ENCODE measurements around the gene PIGU. TPM values are rescaled to one million over a fixed set of nuclear protein-coding genes. Genes with fewer than 3 reads are reported as not detected.
"Not testable (repeated sequence)": the region's sequence is repeated elsewhere in the genome, so short reads cannot be mapped to it uniquely, and the experiment has no call there.

The PIGU gene
- total RNA-seq, 2 experiments from 2014 or later = 21.1 to 28.2 TPM

- Mint-ChIP-seq H3K27ac (no peak overlapping the region), H3K27me3 (no peaks in the 10 kb centered on the region), H3K4me1 (peaks cover 14% of the 10 kb centered on the region), H3K9me3 (ENCODE audit: low read depth) (no peaks in the 10 kb centered on the region), H3K36me3 (ENCODE audit: low read depth) (peaks cover 41% of the 10 kb centered on the region), H3K4me3 (no peak overlapping the region)
- ChIA-PET CTCF (interaction anchor here (1.1 kb wide), 1 partner anchor 19 kb away, joined by 3 read pairs; no protein-coding TSS in a partner anchor), POLR2A (interaction anchor here (0.6 kb wide), 1 partner anchor 79 kb away, joined by 9 read pairs; no protein-coding TSS in a partner anchor)
- DNase-seq (no peak), ATAC-seq (no peak)
- intact Hi-C loops (cut with DNase I, micrococcal nuclease) = no loop called here
These were observed 55.9 kb downstream of the PIGU start for GRCh38 chr20:34621036-34621343.

- Mint-ChIP-seq H3K4me3 (no peak overlapping the region), H3K9me3 (ENCODE audit: low read depth) (no peaks in the 10 kb centered on the region), H3K27ac (no peak overlapping the region), H3K27me3 (no peaks in the 10 kb centered on the region), H3K36me3 (ENCODE audit: low read depth) (peaks cover 53% of the 10 kb centered on the region), H3K4me1 (peaks cover 14% of the 10 kb centered on the region)
- ChIA-PET POLR2A (no interaction called here), CTCF (interaction anchor here (0.5 to 1.4 kb wide), 4 partner anchors 13 to 110 kb away, joined by 3 to 4 read pairs (median 4); no protein-coding TSS in a partner anchor)
- intact Hi-C loops (cut with DNase I, micrococcal nuclease) = no loop called here
- ATAC-seq (no peak), DNase-seq (no peak)
These were observed 58.2 kb downstream of the PIGU start for GRCh38 chr20:34618676-34619075.

- H3K36me3 Mint-ChIP-seq (ENCODE audit: low read depth) = peaks cover 59% of the 10 kb centered on the region
- intact Hi-C loops (cut with DNase I, micrococcal nuclease); H3K9me3 Mint-ChIP-seq (ENCODE audit: low read depth); H3K4me1 Mint-ChIP-seq; H3K27ac Mint-ChIP-seq; DNase-seq; POLR2A ChIA-PET; CTCF ChIA-PET; H3K27me3 Mint-ChIP-seq; H3K4me3 Mint-ChIP-seq; ATAC-seq: not testable (repeated sequence)
These were observed 60.0 kb downstream of the PIGU start for GRCh38 chr20:34616913-34617312.

- H3K27me3 Mint-ChIP-seq = no peaks in the 10 kb centered on the region
- H3K4me1 Mint-ChIP-seq = no peaks in the 10 kb centered on the region
- H3K9me3 Mint-ChIP-seq (ENCODE audit: low read depth) = no peaks in the 10 kb centered on the region
- DNase-seq (no peak), ATAC-seq (no peak)
- POLR2A ChIA-PET = no interaction called here
- no peak overlapping the region for H3K4me3 Mint-ChIP-seq
- intact Hi-C loops (cut with DNase I, micrococcal nuclease) = no loop called here
- CTCF ChIA-PET = no interaction called here
- H3K27ac Mint-ChIP-seq = peak overlapping the region; percentile 45
- peaks cover 52% of the 10 kb centered on the region for H3K36me3 Mint-ChIP-seq (ENCODE audit: low read depth)
These were observed 61.4 kb downstream of the PIGU start for GRCh38 chr20:34615477-34615876.

- H3K9me3 Mint-ChIP-seq (ENCODE audit: low read depth); DNase-seq; CTCF ChIA-PET; intact Hi-C loops (cut with DNase I, micrococcal nuclease); POLR2A ChIA-PET; H3K4me1 Mint-ChIP-seq; H3K27ac Mint-ChIP-seq; ATAC-seq; H3K27me3 Mint-ChIP-seq; H3K4me3 Mint-ChIP-seq: not testable (repeated sequence)
- peaks cover 34% of the 10 kb centered on the region for H3K36me3 Mint-ChIP-seq (ENCODE audit: low read depth)
These were observed 64.9 kb downstream of the PIGU start for GRCh38 chr20:34611976-34612375.

GRCh38 chr20:34607066-34607465 lies 69.8 kb downstream of the PIGU start:
- Mint-ChIP-seq H3K4me3 (no peak overlapping the region), H3K4me1 (no peaks in the 10 kb centered on the region), H3K9me3 (ENCODE audit: low read depth) (no peaks in the 10 kb centered on the region), H3K36me3 (ENCODE audit: low read depth) (peaks cover 4% of the 10 kb centered on the region), H3K27ac (no peak overlapping the region), H3K27me3 (no peaks in the 10 kb centered on the region)
- DNase-seq = no peak
- CTCF ChIA-PET = no interaction called here
- intact Hi-C loops (cut with DNase I, micrococcal nuclease) = no loop called here
- ATAC-seq = no peak
- POLR2A ChIA-PET = no interaction called here

- H3K4me1 Mint-ChIP-seq = peaks cover 4% of the 10 kb centered on the region
- H3K4me3 Mint-ChIP-seq = no peak overlapping the region
- intact Hi-C loops (cut with DNase I, micrococcal nuclease) = no loop called here
- no peak for ATAC-seq
- no peak for DNase-seq
- H3K27me3 Mint-ChIP-seq = no peaks in the 10 kb centered on the region
- peaks cover 3% of the 10 kb centered on the region for H3K36me3 Mint-ChIP-seq (ENCODE audit: low read depth)
- ChIA-PET POLR2A (interaction anchor here (0.6 kb wide), 1 partner anchor 9 kb away, joined by 5 read pairs; no protein-coding TSS in a partner anchor), CTCF (interaction anchor here (0.7 kb wide), 1 partner anchor 612 kb away, joined by 3 read pairs; the partner anchor contains the start of gene RALY)
- H3K27ac Mint-ChIP-seq = no peak overlapping the region
- H3K9me3 Mint-ChIP-seq (ENCODE audit: low read depth) = no peaks in the 10 kb centered on the region
These were observed 71.7 kb downstream of the PIGU start for GRCh38 chr20:34604980-34605788.

- H3K4me3 Mint-ChIP-seq = no peak overlapping the region
- peaks cover 4% of the 10 kb centered on the region for H3K4me1 Mint-ChIP-seq
- no peaks in the 10 kb centered on the region for H3K9me3 Mint-ChIP-seq (ENCODE audit: low read depth)
- ChIA-PET CTCF (interaction anchor here (0.7 kb wide), 1 partner anchor 19 kb away, joined by 3 read pairs; no protein-coding TSS in a partner anchor), POLR2A (interaction anchor here (0.6 kb wide), 1 partner anchor 68 kb away, joined by 3 read pairs; no protein-coding TSS in a partner anchor)
- ATAC-seq (no peak), DNase-seq (no peak)
- H3K27me3 Mint-ChIP-seq = no peaks in the 10 kb centered on the region
- no peak overlapping the region for H3K27ac Mint-ChIP-seq
- H3K36me3 Mint-ChIP-seq (ENCODE audit: low read depth) = no peaks in the 10 kb centered on the region
- intact Hi-C loops (cut with DNase I, micrococcal nuclease) = no loop called here
These were observed 75.8 kb downstream of the PIGU start for GRCh38 chr20:34600892-34601653.

GRCh38 chr20:34595377-34596184 lies 81.3 kb downstream of the PIGU start:
- Mint-ChIP-seq H3K27ac (no peak overlapping the region), H3K27me3 (no peaks in the 10 kb centered on the region), H3K36me3 (ENCODE audit: low read depth) (no peaks in the 10 kb centered on the region), H3K4me1 (no peaks in the 10 kb centered on the region), H3K9me3 (ENCODE audit: low read depth) (no peaks in the 10 kb centered on the region), H3K4me3 (no peak overlapping the region)
- intact Hi-C loops (cut with DNase I, micrococcal nuclease) = no loop called here
- DNase-seq (no peak), ATAC-seq (no peak)
- ChIA-PET POLR2A (interaction anchor here (0.6 kb wide), 1 partner anchor 80 kb away, joined by 3 read pairs; no protein-coding TSS in a partner anchor), CTCF (no interaction called here)

- CTCF ChIA-PET = no interaction called here
- H3K4me1 Mint-ChIP-seq = peaks cover 9% of the 10 kb centered on the region
- ATAC-seq (no peak), DNase-seq (no peak)
- POLR2A ChIA-PET = no interaction called here
- no peaks in the 10 kb centered on the region for H3K9me3 Mint-ChIP-seq (ENCODE audit: low read depth)
- no peaks in the 10 kb centered on the region for H3K27me3 Mint-ChIP-seq
- H3K4me3 Mint-ChIP-seq = no peak overlapping the region
- H3K27ac Mint-ChIP-seq = no peak overlapping the region
- intact Hi-C loops (cut with DNase I, micrococcal nuclease) = no loop called here
- peaks cover 6% of the 10 kb centered on the region for H3K36me3 Mint-ChIP-seq (ENCODE audit: low read depth)
These were observed 90.3 kb downstream of the PIGU start for GRCh38 chr20:34586488-34587163.

GRCh38 chr20:34585019-34585418 lies 91.9 kb downstream of the PIGU start:
- Mint-ChIP-seq H3K9me3 (ENCODE audit: low read depth) (no peaks in the 10 kb centered on the region), H3K4me1 (peaks cover 25% of the 10 kb centered on the region), H3K27ac (no peak overlapping the region), H3K27me3 (no peaks in the 10 kb centered on the region), H3K36me3 (ENCODE audit: low read depth) (peaks cover 15% of the 10 kb centered on the region), H3K4me3 (no peak overlapping the region)
- intact Hi-C loops (cut with DNase I, micrococcal nuclease) = no loop called here
- POLR2A ChIA-PET = no interaction called here
- CTCF ChIA-PET = interaction anchor here (1.4 kb wide), 1 partner anchor 184 kb away, joined by 5 read pairs; no protein-coding TSS in a partner anchor
- no peak for DNase-seq
- ATAC-seq = no peak

Data from activated CD4-positive, alpha-beta T cell treated with anti-CD3 and anti-CD28 coated beads for 36 hours (primary cell).